AG20443 (cell line): ENCODE measurements around the gene AOC1.
"Not testable (repeated sequence)": the region's sequence is repeated elsewhere in the genome, so short reads cannot be mapped to it uniquely, and the experiment has no call there.

Experiments
- DNase-seq: peaks from one replicate; pipeline ENCODE4 v3.0.0; 2012; ENCODE audit warnings: low spot score, mixed read lengths

AOC1 gene

GRCh38 chr7:150852371-150852905, at the start of gene AOC1:
Gene AOC1, plus strand, starts transcription at chr7:150852517. Its CDS starts 3,954 bp downstream, at chr7:150856471.
- no peak for DNase-seq

GRCh38 chr7:150803161-150803860, 49.0 kb upstream of the AOC1 start:
- DNase-seq: no peak

- DNase-seq: no peak
Measured at GRCh38 chr7:150804802-150805201, 47.5 kb upstream of the AOC1 start.

GRCh38 chr7:150805864-150806263, 46.5 kb upstream of the AOC1 start:
- no peak for DNase-seq

- no peak for DNase-seq
Measured at GRCh38 chr7:150806454-150806853, 45.9 kb upstream of the AOC1 start.

- DNase-seq: no peak
Measured at GRCh38 chr7:150806863-150807262, 45.5 kb upstream of the AOC1 start.

- not testable (repeated sequence) for DNase-seq
Measured at GRCh38 chr7:150807616-150808438, 44.5 kb upstream of the AOC1 start.

GRCh38 chr7:150814328-150815001, 37.9 kb upstream of the AOC1 start:
- no peak for DNase-seq

- no peak for DNase-seq
Measured at GRCh38 chr7:150818971-150819370, 33.3 kb upstream of the AOC1 start.

GRCh38 chr7:150820148-150820547, 32.2 kb upstream of the AOC1 start:
- DNase-seq: no peak

- DNase-seq: no peak
Measured at GRCh38 chr7:150820578-150821198, 31.6 kb upstream of the AOC1 start.

GRCh38 chr7:150823043-150823442, 29.3 kb upstream of the AOC1 start:
- DNase-seq: no peak

- DNase-seq: no peak
Measured at GRCh38 chr7:150823484-150824126, 28.7 kb upstream of the AOC1 start.

GRCh38 chr7:150824379-150825177, 27.7 kb upstream of the AOC1 start:
- DNase-seq: no peak

- no peak for DNase-seq
Measured at GRCh38 chr7:150826061-150826849, 26.1 kb upstream of the AOC1 start.

- DNase-seq: no peak
Measured at GRCh38 chr7:150828384-150828783, 23.9 kb upstream of the AOC1 start.

- no peak for DNase-seq
Measured at GRCh38 chr7:150829426-150829825, 22.9 kb upstream of the AOC1 start.

GRCh38 chr7:150830937-150831336, 21.4 kb upstream of the AOC1 start:
- no peak for DNase-seq

- no peak for DNase-seq
Measured at GRCh38 chr7:150831851-150832250, 20.5 kb upstream of the AOC1 start.

GRCh38 chr7:150835019-150835418, 17.3 kb upstream of the AOC1 start:
- DNase-seq: no peak
